NCI-H446 treated with DMSO at 0.1 percent for 48 hours (cell line): ENCODE results near the gene NUDT6.
"Not testable (repeated sequence)": the region's sequence is repeated elsewhere in the genome, so short reads cannot be mapped to it uniquely, and the experiment has no call there.

Experiments
- DNase-seq: peaks from one replicate; lab custom pipeline; 2025; lab: John Stamatoyannopoulos, UW

Gene NUDT6

GRCh38 chr4:122875949-122876348 is 46.4 kb downstream of the NUDT6 start:
- DNase-seq, result no peak

DNA sequence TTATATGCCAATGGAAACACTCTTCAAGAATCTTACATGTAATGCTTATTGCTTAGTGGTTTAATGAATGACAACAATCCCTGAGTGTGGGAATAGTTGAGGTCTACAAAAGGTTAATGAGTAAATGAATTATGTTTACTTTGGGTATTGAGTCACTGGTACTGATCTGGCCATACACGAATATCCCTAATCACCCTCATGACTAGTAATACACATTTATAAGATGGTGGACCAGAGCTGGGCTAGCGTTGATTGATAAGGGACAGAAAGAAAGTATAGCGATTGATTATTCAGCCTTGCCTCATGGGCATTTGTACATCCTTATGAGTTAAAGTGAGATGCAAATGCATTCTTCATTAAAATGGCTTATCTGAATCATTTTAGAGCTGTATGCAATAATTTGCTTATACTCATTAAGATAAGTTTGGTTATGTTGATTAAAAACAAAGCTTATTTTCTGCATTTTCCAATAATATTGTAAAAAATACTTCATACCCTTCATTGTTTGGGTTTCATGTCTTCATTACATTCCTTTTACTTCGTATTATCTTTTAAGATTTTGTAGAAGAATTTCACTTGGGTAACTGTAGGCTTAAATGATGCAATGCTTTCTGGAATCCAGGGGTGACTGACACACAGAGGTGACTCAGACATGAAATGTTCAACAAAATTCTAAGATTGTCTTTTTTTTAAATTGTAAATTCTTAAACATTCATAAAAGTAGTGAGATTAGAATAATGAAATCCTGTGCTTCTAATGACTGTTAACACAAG is 48.4 kb downstream of the NUDT6 start:
- DNase-seq, result no peak

DNA sequence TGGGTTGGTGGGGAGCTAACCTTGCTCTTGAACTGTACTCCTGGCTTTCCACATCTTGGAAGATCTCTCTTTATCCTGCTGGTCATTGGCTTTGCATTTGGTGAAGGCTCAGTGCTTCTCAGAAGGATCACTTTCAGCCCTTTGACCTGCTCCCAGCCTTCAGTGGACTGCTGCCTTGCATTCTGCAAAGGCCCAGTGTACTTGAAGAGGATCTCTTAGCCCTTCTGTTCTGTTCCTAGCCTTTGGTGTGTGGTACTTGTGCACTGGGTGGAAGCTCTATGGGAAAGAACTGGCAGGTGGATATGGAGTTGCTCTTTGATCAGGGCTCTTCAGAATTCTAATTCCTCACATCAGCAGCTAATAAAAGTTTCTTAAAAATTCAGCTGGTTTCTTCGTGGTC is 49.3 kb downstream of the NUDT6 start:
- no peak for DNase-seq

GRCh38 chr4:122868235-122868634 is 54.2 kb downstream of the NUDT6 start:
- DNase-seq, result not testable (repeated sequence)

DNA sequence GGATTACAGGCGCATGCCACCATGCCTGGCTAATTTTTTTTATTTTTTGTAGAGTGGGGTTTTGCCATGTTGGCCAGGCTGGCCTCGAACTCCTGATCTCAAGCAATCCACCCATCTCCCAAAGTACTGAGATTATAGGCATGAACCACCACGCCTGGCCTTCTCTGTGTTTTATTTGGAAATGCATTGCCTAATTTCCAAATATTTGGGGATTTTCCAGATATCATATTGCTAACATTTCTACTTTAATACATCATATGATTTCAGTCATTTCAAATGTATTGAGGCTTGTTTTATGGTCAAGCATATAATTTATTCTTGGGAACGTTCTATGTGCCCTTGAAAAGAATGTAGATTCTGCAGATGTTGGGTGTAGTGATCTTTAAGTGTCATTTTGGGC is 57.0 kb downstream of the NUDT6 start:
- no peak for DNase-seq

GRCh38 chr4:122863639-122864038 is 58.8 kb downstream of the NUDT6 start:
- DNase-seq, result no peak

- no peak for DNase-seq
These were observed 61.0 kb downstream of the NUDT6 start for GRCh38 chr4:122861172-122861943.

DNA sequence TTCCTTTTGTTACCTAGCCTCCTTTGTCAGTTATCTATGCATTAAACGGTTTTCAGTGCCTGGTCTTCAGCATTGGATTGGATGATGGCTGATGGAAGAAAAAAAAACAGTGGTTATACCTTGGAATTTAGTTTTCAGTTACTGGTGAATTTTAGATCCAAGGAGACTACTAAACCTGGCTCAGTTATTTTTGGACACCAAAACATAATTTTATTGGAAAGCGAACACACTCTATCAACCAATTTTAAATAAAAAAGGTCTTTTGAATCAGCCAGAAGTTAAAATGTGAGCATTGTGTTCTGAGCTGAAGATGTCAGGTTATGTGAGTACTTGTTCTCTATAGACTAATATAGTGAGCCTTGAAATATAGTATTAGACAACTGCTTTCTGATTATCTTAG is 63.7 kb downstream of the NUDT6 start:
- DNase-seq, result no peak

DNA sequence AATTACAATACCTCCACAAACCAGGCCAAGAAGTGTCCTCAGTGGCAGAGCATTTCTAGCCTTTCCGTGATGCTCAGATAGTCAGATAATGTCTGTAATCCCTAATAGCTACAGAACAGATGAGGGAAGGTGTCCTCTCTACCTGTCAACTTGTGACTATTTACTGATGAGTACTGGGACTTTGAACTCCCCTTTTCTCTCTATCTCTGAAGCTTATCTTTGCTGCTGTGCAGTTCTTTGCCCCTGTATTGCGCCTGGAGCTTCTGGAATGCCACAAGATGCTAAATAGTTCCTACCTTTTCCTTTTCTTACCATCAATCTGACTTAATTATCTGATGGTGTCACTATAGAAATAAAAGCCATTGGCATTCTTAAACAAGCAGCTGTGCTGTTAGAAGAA is 65.2 kb downstream of the NUDT6 start:
- no peak for DNase-seq

- DNase-seq, result no peak
These were observed 67.0 kb downstream of the NUDT6 start for GRCh38 chr4:122855353-122855890.

DNA sequence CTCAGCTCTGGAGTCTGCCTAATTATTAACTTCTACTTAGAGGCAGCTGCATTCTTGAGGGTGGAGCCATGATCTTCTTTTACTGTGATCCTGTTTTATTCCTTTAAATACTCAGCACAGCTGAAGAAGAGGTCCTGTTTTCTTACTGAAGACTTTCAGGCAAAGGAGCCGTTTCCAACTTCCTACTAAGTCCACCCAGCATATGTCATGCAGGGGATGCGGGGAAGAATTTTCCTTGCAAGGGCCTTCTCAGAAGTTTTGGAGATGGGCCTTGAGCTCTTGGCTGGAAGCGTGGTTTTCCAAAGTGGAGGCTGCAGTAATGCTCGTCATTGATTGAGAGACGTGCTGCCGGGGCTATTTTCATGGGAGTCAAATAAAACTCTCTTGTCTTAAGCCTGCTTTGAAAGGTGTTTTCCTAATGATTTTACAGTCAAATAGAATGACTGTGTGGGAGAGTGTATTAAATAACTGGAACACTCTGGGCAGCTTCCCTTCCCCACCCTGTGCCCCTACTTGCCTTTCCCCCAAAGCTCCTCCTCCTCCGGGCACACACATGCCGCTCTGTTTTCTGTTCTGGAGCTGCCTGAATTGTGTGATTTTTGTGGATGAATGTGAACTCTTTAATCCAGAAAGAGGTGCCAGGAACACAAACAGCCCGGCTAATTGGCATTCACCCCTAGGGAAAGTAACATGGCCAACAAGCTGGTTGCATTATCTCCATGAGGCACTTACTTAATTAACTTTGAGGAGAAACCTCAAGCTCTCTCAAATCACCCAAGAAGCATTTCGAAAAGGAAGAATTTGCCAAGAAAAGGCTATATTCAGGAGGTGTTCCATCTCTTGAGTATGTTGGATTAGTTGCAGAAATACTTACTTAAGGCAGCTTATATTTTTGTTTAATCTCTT is 67.7 kb downstream of the NUDT6 start:
- peak; percentile 71 for DNase-seq

- no peak for DNase-seq
These were observed 70.8 kb downstream of the NUDT6 start for GRCh38 chr4:122851568-122851967.

DNA sequence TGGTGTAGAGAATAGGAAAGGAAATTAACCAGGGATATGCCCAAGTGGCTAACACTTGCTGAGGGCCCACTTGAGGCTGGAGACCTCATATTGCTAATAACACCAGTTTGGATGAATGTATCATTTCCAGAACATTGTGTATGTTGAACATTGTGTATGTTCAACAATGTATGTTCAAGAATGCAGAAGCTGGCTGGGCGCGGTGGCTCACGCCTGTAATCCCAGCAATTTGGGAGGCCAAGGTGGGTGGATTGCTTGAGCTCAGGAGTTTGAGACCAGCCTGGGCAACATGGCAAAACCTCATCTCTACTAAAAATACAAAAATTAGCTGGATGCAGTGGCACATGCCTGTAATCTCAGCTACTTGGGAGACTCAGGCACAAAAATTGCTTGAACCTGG is 72.6 kb downstream of the NUDT6 start:
- not testable (repeated sequence) for DNase-seq

GRCh38 chr4:122847931-122848330 is 74.5 kb downstream of the NUDT6 start:
- no peak for DNase-seq

GRCh38 chr4:122845760-122846159 is 76.6 kb downstream of the NUDT6 start:
- no peak for DNase-seq

GRCh38 chr4:122845066-122845465 is 77.3 kb downstream of the NUDT6 start:
- no peak for DNase-seq

DNA sequence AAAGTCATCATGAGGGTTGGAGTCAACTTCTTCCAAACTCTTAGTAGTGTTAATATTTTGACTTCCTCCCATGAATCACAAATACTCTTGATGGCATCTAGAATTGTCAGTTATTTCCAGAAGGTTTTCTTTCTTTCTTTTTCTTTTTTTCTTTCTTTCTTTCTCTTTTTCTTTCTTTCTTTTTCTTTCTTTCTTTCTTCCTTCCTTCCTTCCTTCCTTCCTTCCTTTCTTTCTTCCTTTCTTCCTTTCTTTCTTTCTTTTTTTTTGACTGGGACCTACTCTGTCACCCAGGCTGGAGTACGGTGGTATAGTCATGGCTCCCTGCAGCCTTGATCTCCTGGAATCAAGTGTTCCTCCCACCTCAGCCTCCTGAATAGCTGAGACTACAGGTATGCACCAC is 78.0 kb downstream of the NUDT6 start:
- DNase-seq, result not testable (repeated sequence)

DNA sequence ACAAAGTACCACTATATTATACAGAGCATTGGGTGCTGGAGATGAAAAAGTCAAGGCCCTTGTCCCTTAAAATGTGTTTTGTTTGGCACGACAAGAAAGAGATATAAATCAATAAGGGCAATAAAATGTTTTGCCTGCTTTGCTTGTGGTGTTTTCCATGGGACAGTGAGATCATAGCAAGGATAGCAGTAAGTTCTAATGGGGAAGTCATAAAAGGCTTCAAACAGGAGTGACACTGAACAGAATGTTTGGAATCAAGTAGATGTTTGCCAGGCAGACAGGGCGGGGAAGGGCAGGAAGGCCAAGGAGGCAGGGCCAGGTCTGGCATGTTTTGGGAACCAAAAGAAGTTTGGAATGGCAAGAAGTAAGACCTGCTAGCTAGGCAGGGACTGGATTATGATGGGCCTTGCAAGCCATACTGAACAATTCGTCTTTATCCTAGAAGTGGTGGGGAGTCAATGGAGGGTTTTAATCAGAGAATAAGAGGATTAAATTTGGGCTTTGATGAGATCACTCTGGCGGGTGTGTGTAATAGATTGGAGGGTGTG is 79.3 kb downstream of the NUDT6 start:
- DNase-seq, result no peak
